PFSK-1 (cell line): ENCODE results near the gene MIOX.

ENCODE experiments used
- FOXP2 ChIP-seq: optimal IDR thresholded peaks from 2 replicates; pipeline ENCODE3; 2011; ENCODE audit warnings: borderline replicate concordance, control low read depth, inconsistent platforms; ENCODE audit not compliant: insufficient read depth; ENCODE audit errors: extremely low read length, extremely low read depth
- POLR2AphosphoS5 ChIP-seq: IDR thresholded peaks from 2 replicates; pipeline ENCODE4 v1.6.1; 2012; ENCODE audit warnings: low read depth, mild to moderate bottlenecking, control low read depth, low read length, moderate library complexity
- SIN3A ChIP-seq: IDR thresholded peaks from 2 replicates; pipeline ENCODE4 v1.6.1; 2012; ENCODE audit warnings: mild to moderate bottlenecking, low read length, moderate library complexity, borderline replicate concordance; ENCODE audit not compliant: insufficient read depth
- TAF1 ChIP-seq: IDR thresholded peaks from 2 replicates; pipeline ENCODE4 v1.6.1; 2012; ENCODE audit warnings: low read length, control low read depth, borderline replicate concordance; ENCODE audit not compliant: insufficient read depth
- TF ChIP-seq, protein P1 (sequence below), 2 experiments: IDR thresholded peaks; 2 replicates each; pipeline versions ENCODE4 v1.6.1 to v1.8.0; 2011 to 2012; ENCODE audit warnings: low read depth in 2 of 2, low read length in 2 of 2, control low read depth in 1 of 2, inconsistent platforms in 1 of 2, mild to moderate bottlenecking in 1 of 2, moderate library complexity in 1 of 2; ENCODE audit not compliant: insufficient read depth in 1 of 2

MIOX gene

DNA sequence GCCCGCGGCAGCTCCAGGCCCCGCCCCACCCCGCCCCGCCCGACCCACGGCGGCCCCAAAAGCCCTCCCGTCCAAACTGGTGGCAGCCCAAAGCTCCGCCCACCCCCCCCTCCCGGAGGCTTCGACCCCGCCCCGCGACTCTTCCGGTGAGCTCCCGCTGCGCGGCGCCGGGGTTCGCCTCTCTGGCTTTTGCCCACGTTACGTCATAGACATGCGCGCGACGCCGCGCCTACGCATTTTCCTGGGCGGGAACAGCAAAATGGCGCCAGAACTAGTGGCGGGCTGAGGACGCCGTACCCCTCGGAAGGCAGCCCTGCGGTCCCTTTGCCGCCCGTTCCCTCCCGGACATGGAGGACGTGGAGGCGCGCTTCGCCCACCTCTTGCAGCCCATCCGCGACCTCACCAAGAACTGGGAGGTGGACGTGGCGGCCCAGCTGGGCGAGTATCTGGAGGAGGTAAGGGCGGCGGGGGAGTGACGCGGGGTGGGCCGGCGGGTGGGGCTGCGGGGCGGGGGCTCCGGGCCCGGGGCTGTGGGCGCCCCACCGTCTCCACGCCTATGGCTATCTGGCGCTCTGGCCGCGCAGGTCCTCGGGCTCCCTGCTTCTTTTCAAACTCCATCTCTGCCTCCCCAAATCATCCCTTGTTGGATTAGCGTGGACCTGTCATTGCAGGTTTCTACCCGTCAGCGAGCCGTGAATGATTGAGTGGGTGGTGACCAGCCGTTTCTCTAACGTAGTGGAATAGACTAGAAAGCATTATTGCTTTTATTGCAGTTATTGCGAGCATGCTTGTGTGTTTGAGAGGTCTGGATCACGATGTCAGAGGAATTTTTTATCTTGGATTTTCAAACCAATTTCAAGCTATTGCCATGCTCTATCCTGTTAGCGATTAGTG is 21.6 kb downstream of the MIOX start, which contains the start of gene NCAPH2:
Gene NCAPH2 (plus strand): TSS at position 234 of the 894 bp plus-strand sequence. CDS start 114 bp downstream, at position 348.
- TF ChIP-seq FOXP2 (peak; percentile 90), TAF1 (peak; percentile 86; the same call in 1 of the 2 replicates), SIN3A (peak; percentile 27; the same call in 1 of the 2 replicates), POLR2AphosphoS5 (peak; percentile 57)
- TF ChIP-seq, protein P1, sequence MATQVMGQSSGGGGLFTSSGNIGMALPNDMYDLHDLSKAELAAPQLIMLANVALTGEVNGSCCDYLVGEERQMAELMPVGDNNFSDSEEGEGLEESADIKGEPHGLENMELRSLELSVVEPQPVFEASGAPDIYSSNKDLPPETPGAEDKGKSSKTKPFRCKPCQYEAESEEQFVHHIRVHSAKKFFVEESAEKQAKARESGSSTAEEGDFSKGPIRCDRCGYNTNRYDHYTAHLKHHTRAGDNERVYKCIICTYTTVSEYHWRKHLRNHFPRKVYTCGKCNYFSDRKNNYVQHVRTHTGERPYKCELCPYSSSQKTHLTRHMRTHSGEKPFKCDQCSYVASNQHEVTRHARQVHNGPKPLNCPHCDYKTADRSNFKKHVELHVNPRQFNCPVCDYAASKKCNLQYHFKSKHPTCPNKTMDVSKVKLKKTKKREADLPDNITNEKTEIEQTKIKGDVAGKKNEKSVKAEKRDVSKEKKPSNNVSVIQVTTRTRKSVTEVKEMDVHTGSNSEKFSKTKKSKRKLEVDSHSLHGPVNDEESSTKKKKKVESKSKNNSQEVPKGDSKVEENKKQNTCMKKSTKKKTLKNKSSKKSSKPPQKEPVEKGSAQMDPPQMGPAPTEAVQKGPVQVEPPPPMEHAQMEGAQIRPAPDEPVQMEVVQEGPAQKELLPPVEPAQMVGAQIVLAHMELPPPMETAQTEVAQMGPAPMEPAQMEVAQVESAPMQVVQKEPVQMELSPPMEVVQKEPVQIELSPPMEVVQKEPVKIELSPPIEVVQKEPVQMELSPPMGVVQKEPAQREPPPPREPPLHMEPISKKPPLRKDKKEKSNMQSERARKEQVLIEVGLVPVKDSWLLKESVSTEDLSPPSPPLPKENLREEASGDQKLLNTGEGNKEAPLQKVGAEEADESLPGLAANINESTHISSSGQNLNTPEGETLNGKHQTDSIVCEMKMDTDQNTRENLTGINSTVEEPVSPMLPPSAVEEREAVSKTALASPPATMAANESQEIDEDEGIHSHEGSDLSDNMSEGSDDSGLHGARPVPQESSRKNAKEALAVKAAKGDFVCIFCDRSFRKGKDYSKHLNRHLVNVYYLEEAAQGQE (IDR thresholded peaks at IDR 0.05; ENCODE audit: insufficient read depth in 1 of 2, low read depth in 2 of 2, low read length in 2 of 2), result peak in 1 of 2 experiments; percentile 49; a peak in 1 of 4 replicates

DNA sequence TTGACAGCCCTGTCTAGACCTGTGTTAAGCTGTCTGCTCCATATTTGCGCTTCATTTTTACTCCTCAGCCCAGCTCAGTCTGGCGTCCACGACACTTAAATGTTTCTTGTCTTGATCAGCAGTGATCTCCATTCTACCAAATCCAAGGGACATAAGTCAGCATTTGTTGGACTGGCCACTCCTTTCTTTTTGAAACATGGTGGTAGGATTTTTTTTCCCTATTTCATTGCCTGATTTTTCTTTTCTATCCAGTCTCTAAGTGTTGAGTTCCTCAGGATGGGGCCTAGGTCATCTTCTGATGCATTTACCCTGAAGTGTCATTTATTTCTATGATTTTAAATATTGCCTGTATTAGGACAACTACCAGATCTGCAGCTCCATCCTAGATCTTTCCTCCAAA is 22.2 kb downstream of the MIOX start:
- TF ChIP-seq, protein P1 (IDR thresholded peaks at IDR 0.05; ENCODE audit: insufficient read depth in 1 of 2, low read depth in 2 of 2, low read length in 2 of 2), result no peak
- no peak for TF ChIP-seq TAF1
- TF ChIP-seq POLR2AphosphoS5, result no peak
- no peak for TF ChIP-seq SIN3A
- TF ChIP-seq FOXP2, result no peak

DNA sequence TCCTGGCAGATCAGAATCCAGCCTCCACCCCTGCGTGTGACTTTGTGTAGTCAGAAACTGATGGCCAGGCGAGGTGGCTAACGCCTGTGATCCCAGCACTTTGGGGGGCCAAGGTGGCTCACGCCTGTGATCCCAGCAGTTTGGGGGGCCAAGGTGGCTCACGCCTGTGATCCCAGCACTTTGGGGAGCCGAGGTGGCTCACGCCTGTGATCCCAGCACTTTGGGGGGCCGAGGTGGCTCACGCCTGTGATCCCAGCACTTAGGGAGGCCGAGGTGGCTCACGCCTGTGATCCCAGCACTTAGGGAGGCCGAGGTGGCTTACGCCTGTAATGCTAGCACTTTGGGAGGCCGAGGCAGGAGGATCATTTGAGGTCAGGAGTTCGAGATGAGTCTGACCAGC is 26.5 kb downstream of the MIOX start:
- no peak for TF ChIP-seq TAF1
- TF ChIP-seq POLR2AphosphoS5, result no peak

DNA sequence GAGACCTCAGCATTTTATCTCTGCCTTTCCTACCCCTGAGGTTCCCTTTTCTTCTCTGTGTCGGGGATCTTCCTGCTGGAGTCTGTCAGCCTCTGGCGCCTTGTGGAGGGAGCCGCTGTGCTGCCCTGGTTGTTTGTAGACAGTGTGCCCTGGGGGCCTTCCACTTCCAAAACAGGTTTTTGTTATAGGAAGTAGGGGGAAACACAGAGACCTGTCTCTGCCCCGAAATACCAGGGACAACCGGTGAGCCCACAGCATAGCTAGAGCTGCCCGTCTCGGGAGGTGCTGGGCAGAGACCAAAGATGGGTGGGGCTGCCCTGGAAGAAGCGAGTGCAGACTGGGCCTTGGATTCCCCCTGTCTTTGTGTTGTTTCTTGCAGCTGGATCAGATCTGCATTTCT is 29.4 kb downstream of the MIOX start:
- TF ChIP-seq, protein P1 (IDR thresholded peaks at IDR 0.05; ENCODE audit: insufficient read depth in 1 of 2, low read depth in 2 of 2, low read length in 2 of 2), result no peak
- TF ChIP-seq FOXP2 (no peak), POLR2AphosphoS5 (no peak), TAF1 (no peak), SIN3A (no peak)

DNA sequence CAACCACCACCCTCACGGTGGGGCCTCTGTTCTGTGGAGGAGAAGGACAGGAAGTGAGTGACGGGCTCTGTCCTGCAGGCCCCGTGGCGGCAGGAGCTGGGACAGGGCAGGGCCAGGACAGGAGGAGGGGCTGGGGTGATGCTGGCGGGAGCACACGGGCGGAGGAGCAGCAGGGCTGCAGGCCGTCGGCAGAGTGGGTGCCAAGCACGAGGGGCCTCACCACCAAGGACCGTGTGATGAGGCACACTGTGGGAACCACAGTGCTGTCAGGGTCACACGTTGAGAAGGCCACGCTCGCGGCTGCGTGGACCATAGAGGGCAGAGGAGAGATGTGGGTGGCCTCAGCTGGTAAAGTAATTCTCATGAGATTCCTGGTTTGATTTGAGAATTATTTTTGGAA is 30.2 kb downstream of the MIOX start:
- TF ChIP-seq, protein P1 (IDR thresholded peaks at IDR 0.05; ENCODE audit: insufficient read depth in 1 of 2, low read depth in 2 of 2, low read length in 2 of 2), result no peak
- no peak for TF ChIP-seq SIN3A
- TF ChIP-seq TAF1, result no peak
- no peak for TF ChIP-seq FOXP2
- no peak for TF ChIP-seq POLR2AphosphoS5
